CD4-positive, alpha-beta T cell (primary cell): ENCODE data around the gene HS6ST2. TPM values are rescaled to one million over a fixed set of nuclear protein-coding genes. Genes with fewer than 3 reads are reported as not detected.

Source experiments
- ATAC-seq: fragments of 200-7000 bp; cut with Tn5 transposase; one replicate; pipeline ENCODE4 v1.10.0; 2022; ENCODE audit warnings: mild to moderate bottlenecking; ENCODE audit not compliant: poor library complexity
- CTCF ChIA-PET: fragments of 350-600 bp; sonication (Branson Sonifier 250); formaldehyde crosslinking; loops from one replicate; lab custom pipeline; 2021; ENCODE audit warnings: antibody characterized with exemption, inconsistent platforms; lab: Charles Lee
- POLR2A ChIA-PET: fragments of 350-600 bp; sonication (Branson Sonifier 250); formaldehyde crosslinking; loops from one replicate; lab custom pipeline; 2021; ENCODE audit warnings: antibody characterized with exemption, inconsistent platforms; lab: Charles Lee
- DNase-seq, 14 experiments: peaks; one replicate each; pipeline ENCODE4 v3.0.0-alpha.2; 2013 to 2020; ENCODE audit warnings: mixed read lengths in 2 of 14
- H3K27ac ChIP-seq, 2 donors: one replicate each; pipeline versions ENCODE4 v1.5.1 to v1.7.0; 2013; ENCODE audit warnings: low read length in 2 of 2, low read depth in 1 of 2, mild to moderate bottlenecking in 1 of 2
- H3K27me3 ChIP-seq, 2 experiments: 1 replicate in 1 of 2; 2 replicates in 1 of 2; pipeline versions ENCODE4 v1.6.1 to v1.7.0; 2013; ENCODE audit warnings: low read length in 2 of 2, control low read depth in 1 of 2, mild to moderate bottlenecking in 1 of 2, moderate library complexity in 1 of 2; ENCODE audit not compliant: insufficient read depth in 2 of 2, control insufficient read depth in 1 of 2
- H3K36me3 ChIP-seq: one replicate; pipeline ENCODE4 v1.6.1; 2013; ENCODE audit warnings: low read length, control low read depth; ENCODE audit not compliant: insufficient read depth
- H3K4me1 ChIP-seq: one replicate; pipeline ENCODE4 v1.6.1; 2013; ENCODE audit warnings: low read length, control low read depth; ENCODE audit not compliant: insufficient read depth
- H3K4me3 ChIP-seq: one replicate; pipeline ENCODE4 v1.5.1; 2013; ENCODE audit warnings: mild to moderate bottlenecking, low read length, moderate library complexity
- H3K9me3 ChIP-seq, 2 experiments: 1 replicate in 1 of 2; 2 replicates in 1 of 2; pipeline versions ENCODE4 v1.6.1 to v1.7.0; 2013; ENCODE audit warnings: low read length in 2 of 2, mild to moderate bottlenecking in 2 of 2, control low read depth in 1 of 2, moderate library complexity in 1 of 2; ENCODE audit not compliant: control insufficient read depth in 1 of 2, insufficient read depth in 1 of 2
- H3K27ac Mint-ChIP-seq: one replicate; pipeline ENCODE4 v1.8.0; 2020; ENCODE audit warnings: mixed read lengths
- H3K27me3 Mint-ChIP-seq: one replicate; pipeline ENCODE4 v1.8.0; 2021; ENCODE audit warnings: mixed read lengths
- H3K36me3 Mint-ChIP-seq: one replicate; pipeline ENCODE4 v1.8.0; 2021; ENCODE audit warnings: low read depth, mixed read lengths
- H3K4me1 Mint-ChIP-seq: one replicate; pipeline ENCODE4 v1.8.0; 2021; ENCODE audit warnings: low read depth, mixed read lengths
- H3K4me3 Mint-ChIP-seq: one replicate; pipeline ENCODE4 v1.8.0; 2020; ENCODE audit warnings: mild to moderate bottlenecking, mixed read lengths
- H3K9me3 Mint-ChIP-seq: one replicate; pipeline ENCODE4 v1.8.0; 2020; ENCODE audit warnings: mixed read lengths
- intact Hi-C, 2 experiments: fragments of 100-400 bp; cut with DNase I in 1 of 2; cut with micrococcal nuclease in 1 of 2; formaldehyde crosslinking; loops; one replicate each; pipeline versions ENCODE4 v1.15.1 to v1.9.0; 2023 to 2025; cut with DNase I, micrococcal nuclease
- total RNA-seq, 174 experiments: library from RNA in 2 of 174; stranded (reverse) in 2 of 174; gene quantifications; one replicate each; pipeline ENCODE4 v1.2.3 and lab custom pipeline; 2021 to 2026
- TF ChIP-seq, protein P1 (sequence below): fragments of 200-600 bp; IDR thresholded peaks from one replicate; pipeline ENCODE4 v1.8.0; 2022; ENCODE audit warnings: antibody characterized with exemption, mild to moderate bottlenecking

HS6ST2 gene
- total RNA-seq, 2 experiments from 2014 or later, result not detected

DNA sequence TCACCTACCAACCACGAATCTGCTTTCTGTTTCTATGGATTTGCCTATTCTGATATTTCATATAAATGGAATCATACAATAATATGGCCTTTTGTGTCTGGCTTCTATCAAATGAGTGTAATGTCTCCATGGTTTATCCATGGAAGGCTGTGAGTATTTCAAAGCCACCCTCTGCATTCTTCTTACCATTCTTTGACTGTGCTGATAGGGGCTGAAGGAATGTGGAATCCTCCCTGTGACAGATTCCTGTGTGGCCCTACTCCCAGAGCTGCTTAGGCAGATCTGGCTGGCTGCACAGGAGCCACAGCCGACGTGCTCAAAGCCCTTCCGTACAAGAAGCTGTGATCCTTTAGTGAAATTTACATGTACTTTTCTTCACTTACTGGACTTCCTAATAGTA, 163.2 kb downstream of the HS6ST2 start:
- no peaks in the 10 kb centered on the region for H3K27me3 ChIP-seq
- H3K36me3 ChIP-seq, result no peaks in the 10 kb centered on the region
- Mint-ChIP-seq H3K4me1 (no peaks in the 10 kb centered on the region), H3K36me3 (no peaks in the 10 kb centered on the region), H3K27me3 (no peaks in the 10 kb centered on the region), H3K9me3 (no peaks in the 10 kb centered on the region), H3K27ac (no peak overlapping the region), H3K4me3 (no peak overlapping the region)
- TF ChIP-seq, protein P1, sequence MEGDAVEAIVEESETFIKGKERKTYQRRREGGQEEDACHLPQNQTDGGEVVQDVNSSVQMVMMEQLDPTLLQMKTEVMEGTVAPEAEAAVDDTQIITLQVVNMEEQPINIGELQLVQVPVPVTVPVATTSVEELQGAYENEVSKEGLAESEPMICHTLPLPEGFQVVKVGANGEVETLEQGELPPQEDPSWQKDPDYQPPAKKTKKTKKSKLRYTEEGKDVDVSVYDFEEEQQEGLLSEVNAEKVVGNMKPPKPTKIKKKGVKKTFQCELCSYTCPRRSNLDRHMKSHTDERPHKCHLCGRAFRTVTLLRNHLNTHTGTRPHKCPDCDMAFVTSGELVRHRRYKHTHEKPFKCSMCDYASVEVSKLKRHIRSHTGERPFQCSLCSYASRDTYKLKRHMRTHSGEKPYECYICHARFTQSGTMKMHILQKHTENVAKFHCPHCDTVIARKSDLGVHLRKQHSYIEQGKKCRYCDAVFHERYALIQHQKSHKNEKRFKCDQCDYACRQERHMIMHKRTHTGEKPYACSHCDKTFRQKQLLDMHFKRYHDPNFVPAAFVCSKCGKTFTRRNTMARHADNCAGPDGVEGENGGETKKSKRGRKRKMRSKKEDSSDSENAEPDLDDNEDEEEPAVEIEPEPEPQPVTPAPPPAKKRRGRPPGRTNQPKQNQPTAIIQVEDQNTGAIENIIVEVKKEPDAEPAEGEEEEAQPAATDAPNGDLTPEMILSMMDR, result no peak
- no peak for ATAC-seq
- no peaks in the 10 kb centered on the region for H3K9me3 ChIP-seq
- ChIA-PET CTCF (no interaction called here), POLR2A (no interaction called here)
- H3K4me3 ChIP-seq, result no peak overlapping the region
- intact Hi-C loops, result no loop called here
- no peak overlapping the region for H3K27ac ChIP-seq
- DNase-seq, result no peak
- H3K4me1 ChIP-seq, result no peaks in the 10 kb centered on the region

DNA sequence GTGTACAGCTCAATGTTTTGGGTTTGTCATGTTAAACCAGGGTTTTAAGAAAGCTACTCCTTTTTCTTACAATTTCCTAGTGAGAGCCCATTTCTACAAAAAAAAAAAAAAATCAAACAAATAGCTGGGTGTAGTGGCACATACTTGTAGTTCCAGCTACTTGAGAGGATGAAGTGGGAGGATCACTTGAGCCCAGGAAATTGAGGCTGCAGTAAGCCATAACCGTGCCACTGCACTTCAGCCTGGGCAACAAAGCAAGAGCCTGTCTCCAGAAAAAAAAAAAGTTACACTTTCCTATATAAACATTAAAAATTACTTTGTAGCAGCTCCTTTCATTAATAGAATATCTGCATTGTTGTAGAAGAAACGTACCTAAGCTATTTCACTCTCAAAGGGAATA, 166.7 kb downstream of the HS6ST2 start:
- no peaks in the 10 kb centered on the region for H3K9me3 ChIP-seq

DNA sequence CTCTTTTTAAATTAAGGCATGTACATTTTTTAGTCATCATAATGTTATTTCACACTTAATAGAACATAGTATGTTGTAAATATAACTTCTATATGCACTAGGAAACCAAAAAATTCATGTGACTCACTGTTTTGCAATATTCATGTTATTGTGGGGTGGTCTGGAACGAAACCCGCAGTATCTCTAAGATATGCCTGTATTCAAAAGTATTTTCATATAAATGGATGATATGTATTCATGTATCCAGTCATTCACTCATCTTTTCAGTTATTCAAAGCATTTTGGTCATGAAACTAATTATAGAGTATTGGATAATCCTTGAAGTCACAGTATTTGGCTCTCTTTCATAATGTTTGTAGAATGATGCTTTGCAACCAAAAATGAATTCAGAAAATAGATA, 168.1 kb downstream of the HS6ST2 start:
- Mint-ChIP-seq H3K27me3 (no peaks in the 10 kb centered on the region), H3K4me3 (no peak overlapping the region), H3K9me3 (no peaks in the 10 kb centered on the region), H3K4me1 (no peaks in the 10 kb centered on the region), H3K27ac (no peak overlapping the region), H3K36me3 (no peaks in the 10 kb centered on the region)
- no peaks in the 10 kb centered on the region for H3K4me1 ChIP-seq
- ATAC-seq (no peak), DNase-seq (no peak)
- no peaks in the 10 kb centered on the region for H3K36me3 ChIP-seq
- intact Hi-C loops, result no loop called here
- H3K4me3 ChIP-seq, result no peak overlapping the region
- no peaks in the 10 kb centered on the region for H3K9me3 ChIP-seq
- TF ChIP-seq, protein P1, result no peak
- H3K27ac ChIP-seq, result no peak overlapping the region
- no peaks in the 10 kb centered on the region for H3K27me3 ChIP-seq
- ChIA-PET CTCF (no interaction called here), POLR2A (no interaction called here)

More for the DNA sequence above, 166.7 kb downstream of the HS6ST2 start:
- no peaks in the 10 kb centered on the region for H3K4me1 ChIP-seq
- POLR2A ChIA-PET, result no interaction called here
- CTCF ChIA-PET, result no interaction called here
- Mint-ChIP-seq H3K9me3 (no peaks in the 10 kb centered on the region), H3K27ac (no peak overlapping the region), H3K4me1 (no peaks in the 10 kb centered on the region), H3K36me3 (no peaks in the 10 kb centered on the region), H3K27me3 (no peaks in the 10 kb centered on the region), H3K4me3 (no peak overlapping the region)
- H3K4me3 ChIP-seq, result no peak overlapping the region
- H3K27ac ChIP-seq, result no peak overlapping the region
- no peaks in the 10 kb centered on the region for H3K27me3 ChIP-seq
- no peaks in the 10 kb centered on the region for H3K36me3 ChIP-seq
- intact Hi-C loops, result no loop called here
- ATAC-seq (no peak), DNase-seq (no peak)
- TF ChIP-seq, protein P1, result no peak
